ENCODE measurements around the gene CRADD. TPM values are rescaled to one million over a fixed set of nuclear protein-coding genes. Genes with fewer than 3 reads are reported as not detected.

Gene CRADD
- total RNA-seq, 2 experiments from 2014 or later = 10.1 to 11.8 TPM

DNA sequence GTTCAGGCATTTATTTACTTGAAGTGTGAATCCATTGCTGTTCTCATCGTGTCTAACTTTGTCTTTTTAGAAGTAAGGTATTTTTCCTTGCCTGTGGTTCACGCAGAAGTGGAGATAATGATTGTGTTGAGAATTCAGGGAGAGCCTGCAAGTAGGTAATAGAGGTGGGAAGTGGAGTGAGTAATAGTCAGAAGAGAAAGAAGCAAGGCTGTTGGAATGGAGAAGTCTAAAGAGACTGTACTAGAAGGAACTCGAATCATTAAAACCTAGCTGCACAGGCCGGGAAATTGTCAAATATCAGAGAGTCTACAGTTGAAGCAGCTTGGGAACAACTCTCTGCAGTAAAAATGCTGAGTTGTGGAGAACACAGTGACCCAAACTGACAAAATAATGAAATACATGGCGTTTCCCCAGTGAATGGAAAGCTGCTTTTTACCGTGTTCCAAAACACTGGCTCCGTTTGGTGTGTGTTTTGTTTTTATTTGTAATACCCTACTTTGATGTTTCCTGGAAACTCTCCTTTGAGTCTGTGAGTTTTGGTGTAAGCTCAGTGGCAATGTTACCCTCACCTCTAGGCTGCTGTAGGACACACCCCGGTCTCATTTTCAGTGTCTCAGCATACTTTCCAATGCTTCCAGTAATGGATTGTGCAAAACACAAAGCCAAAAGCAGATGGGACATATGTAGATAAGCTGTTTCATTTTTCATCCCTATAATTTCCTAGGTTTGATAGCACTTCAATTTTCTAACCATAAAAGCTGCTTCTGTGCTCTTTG is 146.6 kb downstream of the CRADD start:
- CTCF ChIA-PET = no interaction called here
- POLR2A ChIA-PET = no interaction called here

DNA sequence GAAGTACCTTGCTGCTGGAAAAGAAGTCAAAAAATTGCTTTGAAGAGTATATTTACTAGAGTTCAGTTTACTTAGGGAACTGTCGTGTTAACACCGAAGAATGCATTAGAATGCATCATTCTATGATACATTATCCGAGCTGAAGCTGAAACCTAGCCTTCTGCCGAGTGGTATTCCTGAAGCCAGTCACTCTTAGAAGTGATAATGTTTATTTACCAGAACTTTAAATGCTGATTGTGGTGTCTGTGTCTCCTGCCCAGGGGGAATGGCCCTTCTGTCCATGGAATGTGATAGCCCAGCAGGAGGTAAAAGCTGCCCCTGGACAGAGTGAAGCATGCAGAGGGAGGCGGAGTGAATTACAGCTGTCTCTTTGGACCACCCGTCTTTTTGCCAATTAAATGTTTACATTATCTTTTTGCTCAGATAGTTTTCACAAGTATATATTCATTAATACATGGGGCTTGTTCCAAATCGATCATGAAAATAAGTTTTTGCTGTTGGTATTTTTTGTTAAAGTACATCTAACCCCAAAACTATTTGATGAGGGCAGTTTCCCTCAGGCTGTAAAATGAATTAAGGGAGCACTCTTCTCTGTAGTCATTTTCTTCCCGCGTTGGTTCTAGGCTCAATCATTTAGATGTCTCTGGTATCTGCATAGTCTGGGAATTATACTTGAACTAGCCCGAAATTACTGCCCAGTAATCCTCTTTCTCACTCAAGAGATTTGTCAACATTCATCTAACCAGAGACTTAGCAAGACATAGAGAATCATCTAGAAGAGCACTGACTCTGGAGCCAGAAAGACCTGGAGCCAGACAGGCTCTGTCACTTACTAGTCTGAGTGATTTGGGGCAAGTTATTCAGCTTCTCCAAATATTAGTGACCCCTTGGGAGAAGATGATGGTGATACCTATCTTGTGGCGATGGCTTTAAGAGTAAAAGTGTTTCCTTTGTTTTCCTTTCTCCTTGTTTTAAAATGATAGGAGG is 147.6 kb downstream of the CRADD start:
- POLR2A ChIA-PET = no interaction called here
- CTCF ChIA-PET = no interaction called here

DNA sequence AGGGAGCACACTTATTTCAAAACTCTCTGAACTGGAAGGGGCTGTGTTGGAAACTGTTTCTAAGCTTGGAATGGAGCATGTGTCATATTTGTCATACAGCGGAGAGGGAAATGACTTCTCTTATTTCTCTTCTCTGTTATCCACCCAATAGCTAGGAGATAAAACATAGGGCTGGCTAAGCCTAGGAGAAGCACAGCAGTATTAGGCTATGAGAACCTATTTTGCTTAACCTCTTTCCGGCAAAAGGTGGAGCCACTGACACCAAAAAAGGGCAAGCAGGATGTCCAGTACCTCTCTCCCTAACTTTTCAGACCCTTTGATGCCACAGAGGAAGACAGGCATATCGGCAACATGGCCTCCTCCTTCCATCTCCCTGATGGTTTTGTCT is 148.3 kb downstream of the CRADD start:
- ChIA-PET POLR2A (no interaction called here), CTCF (no interaction called here)

DNA sequence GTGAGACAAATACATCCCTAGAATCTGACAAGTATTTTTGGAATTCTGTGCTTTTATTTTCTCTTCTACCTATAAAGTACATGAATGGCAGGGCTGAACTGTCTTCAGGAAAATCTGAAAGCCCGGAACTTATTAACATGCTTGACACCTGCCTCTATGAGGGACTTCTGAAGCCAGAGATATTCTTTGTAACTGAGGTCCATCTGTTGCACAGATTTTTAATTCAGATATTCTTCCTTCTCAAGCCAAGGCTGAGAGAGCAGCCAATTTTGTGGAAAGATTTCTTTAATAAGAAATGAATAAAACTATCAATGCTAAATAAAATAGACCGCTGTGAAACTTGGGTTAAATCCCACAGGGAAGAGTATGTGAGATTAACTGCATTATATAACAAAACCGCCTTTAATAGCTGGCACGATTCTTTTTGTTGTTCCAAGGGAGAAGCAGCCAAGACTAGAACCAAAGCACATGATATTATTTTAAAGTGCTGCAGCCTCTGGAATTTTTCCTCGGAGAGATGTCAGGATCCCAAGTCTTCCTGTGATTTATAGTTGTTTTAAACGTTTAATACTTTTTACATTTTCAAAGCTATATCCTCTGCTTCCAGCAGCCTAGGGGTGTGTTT is 148.9 kb downstream of the CRADD start:
- POLR2A ChIA-PET = no interaction called here
- CTCF ChIA-PET = no interaction called here

DNA sequence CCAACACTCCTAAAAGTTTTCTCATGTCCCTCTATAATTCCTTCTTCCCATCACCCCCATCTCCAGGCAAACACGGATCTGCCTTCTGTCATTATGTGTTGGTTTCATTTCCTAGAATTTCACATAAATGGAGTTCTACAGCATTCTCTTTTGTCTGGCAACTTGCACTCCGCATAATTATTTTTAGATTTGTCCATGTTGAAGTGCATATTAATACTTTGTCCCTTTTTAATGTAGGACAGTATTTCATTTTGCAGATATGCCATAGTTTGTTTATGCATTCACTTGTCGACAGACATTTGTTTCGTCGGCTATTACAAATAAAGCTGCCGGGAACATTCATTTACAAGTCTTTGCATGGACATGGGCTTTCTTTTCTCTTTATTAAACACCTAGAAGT is 150.0 kb downstream of the CRADD start:
- CTCF ChIA-PET = interaction anchor here (0.6 kb wide), 1 partner anchor 80 kb away, joined by 4 read pairs; no protein-coding TSS in a partner anchor
- POLR2A ChIA-PET = no interaction called here

DNA sequence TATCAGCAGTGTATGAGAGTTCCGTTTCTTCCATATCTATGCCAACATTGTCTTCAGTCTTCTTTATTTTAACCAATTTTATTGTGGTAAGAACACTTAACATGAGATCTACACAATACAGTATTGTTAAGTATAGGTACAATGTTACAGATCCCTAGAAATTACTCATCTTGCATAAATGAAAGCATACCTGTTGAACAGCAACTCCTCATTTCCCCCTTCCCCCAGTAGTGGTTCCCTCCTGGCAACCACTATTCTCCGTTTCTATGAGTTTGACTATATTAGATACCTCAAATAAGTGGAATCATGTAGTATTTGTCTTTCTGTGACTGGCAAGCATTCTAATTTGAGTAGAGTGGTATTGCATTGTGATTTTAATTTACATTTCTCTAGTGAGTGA is 150.5 kb downstream of the CRADD start:
- POLR2A ChIA-PET = no interaction called here
- CTCF ChIA-PET = interaction anchor here (0.6 kb wide), 1 partner anchor 80 kb away, joined by 4 read pairs; no protein-coding TSS in a partner anchor

DNA sequence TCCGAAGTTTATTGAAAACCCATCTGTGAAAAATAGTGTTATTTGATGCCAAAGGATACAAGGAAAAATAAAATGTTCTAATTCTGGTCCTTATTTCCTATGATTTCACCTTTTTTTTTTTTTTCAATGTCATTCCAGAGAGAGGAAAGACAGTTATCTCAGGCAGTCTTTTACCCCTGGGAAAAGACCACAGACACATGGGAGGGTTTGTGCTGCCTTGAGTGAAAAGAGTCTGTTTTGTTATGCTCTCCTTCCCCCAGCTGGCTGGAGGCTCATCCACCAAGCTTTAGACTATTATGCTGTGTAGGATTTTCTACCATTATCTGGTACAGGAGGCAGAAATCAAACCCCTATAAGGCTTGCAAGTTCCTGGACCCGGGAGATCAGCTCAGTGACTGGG is 151.8 kb downstream of the CRADD start:
- POLR2A ChIA-PET = no interaction called here
- CTCF ChIA-PET = no interaction called here

DNA sequence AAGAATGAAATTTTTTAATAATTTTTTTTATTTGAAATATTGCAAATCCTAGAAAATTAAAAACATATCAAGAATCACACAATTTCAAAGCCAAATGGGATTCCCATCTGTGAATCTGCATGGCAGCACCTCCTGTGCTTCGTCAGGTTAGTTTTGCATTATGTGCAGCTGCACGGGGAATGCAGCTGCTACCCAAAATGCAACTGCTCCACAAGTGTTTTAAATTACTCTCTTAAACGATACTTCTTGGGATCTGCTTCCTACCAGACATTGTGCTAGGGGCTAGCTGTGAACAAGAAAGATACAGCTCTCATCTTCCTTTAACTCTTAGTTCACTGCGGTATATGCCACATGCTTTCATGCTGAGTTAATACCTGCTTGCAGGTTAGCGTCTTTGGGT is 154.2 kb downstream of the CRADD start:
- POLR2A ChIA-PET = no interaction called here
- CTCF ChIA-PET = no interaction called here

DNA sequence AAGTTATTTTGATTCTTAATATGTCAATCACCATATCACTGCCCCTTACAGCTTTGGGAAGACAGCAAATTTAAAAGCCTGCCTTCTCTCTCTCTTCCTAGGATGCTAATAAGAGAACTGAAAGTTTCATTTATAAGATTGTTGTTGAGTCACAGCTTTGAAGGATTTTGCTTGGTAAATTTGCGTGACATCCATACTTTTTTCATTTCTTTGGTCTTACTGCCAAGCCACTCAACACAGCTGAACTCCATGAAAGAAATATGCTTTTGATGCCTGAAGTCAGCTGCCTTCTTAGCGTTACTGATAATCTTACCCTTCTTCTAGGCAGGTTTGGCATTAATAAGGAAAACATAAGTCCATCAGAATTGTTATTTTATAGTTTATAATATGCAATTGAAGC is 155.0 kb downstream of the CRADD start:
- ChIA-PET POLR2A (no interaction called here), CTCF (no interaction called here)

DNA sequence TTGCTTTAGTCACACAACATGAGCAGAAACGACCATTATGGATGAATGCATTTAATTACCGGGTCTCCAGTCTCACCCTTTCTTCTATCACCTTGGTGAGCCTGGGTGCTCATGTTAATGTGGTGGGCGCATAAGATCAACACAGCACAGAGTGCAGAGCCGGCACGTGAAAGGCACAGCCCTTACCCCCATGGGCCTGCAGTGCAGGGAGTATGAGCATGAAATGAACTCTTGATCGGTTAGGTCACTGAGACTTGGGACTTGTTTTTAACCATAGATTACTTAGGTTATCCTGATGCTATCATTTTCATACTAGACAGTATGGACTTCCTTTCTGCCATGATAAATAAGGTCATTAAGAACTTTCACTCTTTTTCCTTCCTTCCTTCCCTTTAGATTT is 156.8 kb downstream of the CRADD start:
- POLR2A ChIA-PET = no interaction called here
- CTCF ChIA-PET = no interaction called here

DNA sequence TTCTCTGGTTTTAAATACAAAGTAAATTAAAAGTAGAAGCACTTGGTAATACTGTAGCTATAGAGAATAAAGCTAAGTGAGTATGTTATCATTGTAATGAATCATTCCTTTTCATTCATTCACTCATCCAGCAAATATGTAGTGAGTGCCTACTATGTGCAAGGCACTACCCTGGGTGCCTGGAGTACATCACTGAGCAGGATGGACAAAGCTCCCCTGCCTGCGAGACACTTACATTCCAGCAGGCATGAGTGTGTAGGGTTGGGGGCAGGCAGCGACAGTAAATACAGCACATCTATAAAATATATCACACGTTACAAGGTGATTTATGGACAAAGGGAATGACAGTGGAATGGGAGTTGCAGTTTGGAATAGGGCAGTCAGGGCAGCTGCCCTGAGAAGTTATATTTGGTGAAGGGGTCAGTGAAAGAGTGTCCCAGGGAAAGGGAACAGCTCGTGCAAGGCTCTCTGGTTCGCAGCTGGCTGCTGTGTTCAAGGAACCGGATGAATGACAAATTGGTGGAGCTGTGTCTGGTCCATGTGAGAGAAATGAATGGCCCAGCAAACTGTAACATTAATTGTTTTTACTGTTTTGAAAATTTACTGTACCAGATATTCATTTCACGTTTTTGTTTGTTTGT is 159.6 kb downstream of the CRADD start:
- POLR2A ChIA-PET = no interaction called here
- CTCF ChIA-PET = interaction anchor here (0.7 kb wide), 1 partner anchor 155 kb away, joined by 3 read pairs; no protein-coding TSS in a partner anchor

DNA sequence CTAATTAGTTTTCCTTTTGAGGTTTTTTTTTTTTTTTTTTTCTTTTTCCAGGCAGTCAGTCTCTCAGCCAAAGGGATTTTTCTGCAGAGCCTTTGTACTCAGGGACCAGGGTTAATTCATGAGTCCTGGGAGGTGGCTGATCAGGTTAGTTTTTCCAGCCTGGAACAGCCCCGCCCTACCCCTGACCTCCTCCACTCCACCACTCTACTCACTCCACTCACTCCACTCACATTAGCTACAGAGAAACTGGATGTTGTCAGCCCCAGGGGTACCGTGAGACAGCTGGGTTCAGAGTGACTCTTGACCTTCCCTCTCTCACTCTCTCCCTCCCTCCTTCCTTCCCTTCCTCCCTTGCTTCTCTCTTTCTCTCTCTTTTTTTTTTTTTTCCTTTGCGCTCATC is 161.0 kb downstream of the CRADD start:
- CTCF ChIA-PET = no interaction called here

DNA sequence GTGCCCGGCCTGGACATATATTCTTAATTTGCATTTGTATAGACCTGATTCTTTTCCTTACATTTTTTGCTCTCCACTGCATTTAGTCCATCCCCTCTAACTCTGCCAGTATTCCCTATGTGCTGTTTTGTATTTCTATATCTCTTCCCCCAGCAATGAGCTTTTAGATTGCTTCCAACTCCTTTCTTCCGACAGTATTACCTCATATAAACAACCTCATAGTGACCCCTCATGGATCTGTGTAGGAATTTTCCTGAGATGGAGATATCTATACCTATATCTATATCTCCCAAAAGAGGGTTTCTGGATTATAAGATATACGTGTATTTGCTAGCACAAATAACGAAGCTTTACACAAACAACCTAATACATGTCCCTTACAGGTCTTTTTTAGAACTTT is 161.9 kb downstream of the CRADD start:
- CTCF ChIA-PET = interaction anchor here (0.7 kb wide), 1 partner anchor 147 kb away, joined by 3 read pairs; no protein-coding TSS in a partner anchor
- POLR2A ChIA-PET = no interaction called here

More for the DNA sequence above, 161.0 kb downstream of the CRADD start:
- POLR2A ChIA-PET = no interaction called here

DNA sequence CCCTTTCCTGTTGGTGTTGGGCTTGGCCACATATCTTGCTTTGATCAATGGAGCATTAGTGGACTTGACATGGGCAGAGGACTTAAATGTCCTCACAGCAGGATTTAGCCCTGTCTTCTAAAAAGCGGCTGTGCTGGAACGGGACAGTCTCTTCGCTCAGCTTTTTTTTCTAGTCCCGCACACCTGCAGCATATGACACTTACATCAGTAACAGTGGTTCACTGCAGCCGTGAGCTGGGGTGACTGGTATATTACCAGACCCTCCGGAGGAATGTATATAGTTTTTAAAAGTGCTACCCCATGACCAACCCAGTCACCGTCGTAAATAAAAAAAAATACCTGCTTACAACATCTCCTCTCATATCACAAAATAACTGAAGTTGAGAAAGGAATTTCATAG is 164.5 kb downstream of the CRADD start:
- POLR2A ChIA-PET = no interaction called here
- CTCF ChIA-PET = no interaction called here

DNA sequence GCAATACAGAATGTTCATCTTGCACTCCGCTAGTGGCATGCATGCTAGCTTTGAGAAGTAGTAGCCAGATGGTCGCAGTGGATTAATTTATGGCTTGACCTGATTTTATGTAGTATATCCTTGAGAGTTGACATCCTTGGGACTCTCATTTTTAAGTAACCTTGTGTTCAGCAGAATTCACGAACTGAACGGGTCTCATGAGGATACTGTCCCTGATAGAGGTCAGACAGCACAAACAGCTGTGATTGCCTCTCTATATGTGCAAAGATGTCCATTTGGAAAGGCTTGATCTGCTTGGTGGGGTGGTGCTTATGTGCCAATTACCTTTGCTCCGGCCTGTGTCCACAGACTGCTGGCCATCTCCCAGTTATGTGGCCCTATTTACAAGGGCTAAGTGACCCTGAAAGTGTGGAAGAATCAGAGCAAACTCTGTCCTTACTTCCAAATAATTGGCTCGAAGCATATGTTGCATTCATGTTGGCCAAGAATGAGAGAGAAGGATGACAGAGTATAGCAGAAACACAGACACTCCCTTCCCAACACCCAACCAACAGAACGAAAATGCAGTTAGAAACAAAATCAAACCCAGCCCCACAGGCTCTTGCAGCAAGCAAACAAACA is 167.1 kb downstream of the CRADD start:
- CTCF ChIA-PET = no interaction called here
- POLR2A ChIA-PET = no interaction called here

DNA sequence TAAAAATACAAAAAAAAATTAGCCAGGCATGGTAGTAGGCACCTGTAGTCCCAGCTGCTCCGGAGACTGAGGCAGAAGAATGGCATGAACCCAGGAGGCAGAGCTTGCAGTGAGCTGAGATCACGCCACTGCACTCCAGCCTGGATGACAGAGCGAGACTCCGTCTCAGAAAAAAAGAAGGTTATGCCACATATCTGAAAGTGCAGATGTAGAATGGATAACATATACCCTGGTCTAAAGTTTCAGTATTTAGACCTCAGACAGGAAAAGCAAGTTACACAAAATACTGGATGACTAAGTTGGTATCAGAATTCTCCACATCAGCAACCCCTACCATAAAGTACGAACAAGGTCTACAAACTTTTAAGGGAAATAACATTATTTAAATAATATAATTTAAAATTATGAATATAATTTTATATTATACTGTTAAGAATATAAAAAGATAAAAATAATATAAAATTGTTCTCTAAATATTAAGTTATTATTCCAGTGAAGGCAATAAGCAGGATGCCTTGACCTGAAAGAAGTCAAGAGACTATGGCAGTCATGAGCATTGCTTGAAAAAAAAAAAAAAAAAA is 169.9 kb downstream of the CRADD start:
- ChIA-PET POLR2A (no interaction called here), CTCF (no interaction called here)

DNA sequence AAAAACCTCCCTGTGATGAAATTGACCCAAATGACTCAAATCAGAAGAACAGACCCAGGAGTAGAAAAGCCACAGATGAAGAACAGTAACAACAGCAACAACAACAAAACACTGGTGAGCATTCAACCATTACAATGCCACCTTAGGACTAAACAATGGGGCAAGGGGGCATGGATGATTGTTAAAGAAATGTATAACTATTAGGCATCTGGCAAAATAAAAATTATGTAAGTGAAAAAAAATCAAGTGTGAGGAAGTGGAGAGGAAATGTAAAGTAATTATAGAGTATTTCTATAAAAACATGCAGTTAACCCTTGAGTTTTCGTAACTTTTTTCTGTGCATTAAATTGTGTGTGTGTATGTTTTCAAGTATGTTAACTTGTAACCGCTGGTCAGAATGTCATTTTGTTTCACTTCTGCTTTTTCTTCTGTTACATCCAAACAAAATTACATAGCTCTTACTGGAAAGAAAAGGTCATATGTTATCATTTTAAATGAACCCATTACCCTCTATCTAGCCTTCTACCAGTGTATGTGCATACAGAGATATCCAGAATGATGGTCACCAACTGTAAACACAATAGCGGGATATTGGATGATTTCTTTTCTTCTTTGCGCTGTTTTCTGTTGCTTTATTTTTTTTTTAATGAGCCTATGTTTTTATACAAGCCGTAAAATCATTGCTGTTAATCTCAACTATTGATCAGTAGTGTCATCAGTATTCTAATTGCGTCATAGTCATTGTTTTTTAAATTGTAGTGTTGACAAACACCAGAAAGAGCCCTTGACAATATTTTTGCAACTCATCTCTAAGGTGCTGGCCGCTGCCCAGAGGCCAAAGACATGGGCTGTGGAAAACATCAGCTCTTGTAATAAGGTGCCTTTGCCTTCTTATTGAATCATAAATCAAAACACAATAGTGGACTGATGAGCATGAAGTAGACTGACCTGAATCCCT is 170.6 kb downstream of the CRADD start:
- ChIA-PET POLR2A (no interaction called here), CTCF (no interaction called here)

DNA sequence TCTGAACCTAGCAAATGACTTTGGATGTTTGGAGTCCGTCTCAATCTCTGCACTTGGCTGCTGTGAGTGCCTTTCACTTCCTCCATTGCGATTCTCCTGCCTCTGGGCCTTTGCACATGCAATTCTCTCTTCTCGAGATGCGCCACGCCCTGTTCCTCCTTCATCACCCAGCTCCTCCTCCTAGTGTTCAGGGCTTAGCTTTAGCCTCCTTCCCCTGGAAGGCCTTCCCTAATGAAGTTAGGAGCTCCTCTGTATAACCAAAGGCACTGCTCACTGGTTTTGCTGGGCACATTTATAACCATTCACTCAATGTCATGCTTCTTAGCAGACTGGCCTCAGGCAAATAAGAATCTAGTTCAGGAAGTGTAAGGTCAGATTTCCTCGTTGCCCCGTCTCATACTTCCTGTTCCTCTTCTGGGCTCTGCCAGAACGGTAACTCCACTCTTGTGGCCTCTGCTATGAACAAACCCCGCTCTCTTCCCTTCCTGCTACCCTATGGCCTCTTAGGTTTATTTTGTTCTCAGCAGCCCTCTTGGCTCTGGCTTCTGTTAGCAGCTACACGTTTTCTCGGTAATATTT is 171.4 kb downstream of the CRADD start:
- CTCF ChIA-PET = no interaction called here

More for the DNA sequence above, 171.4 kb downstream of the CRADD start:
- POLR2A ChIA-PET = no interaction called here
